K562 (cell line): ENCODE results near the gene LMTK2. TPM values are rescaled to one million over a fixed set of nuclear protein-coding genes. Genes with fewer than 3 reads are reported as not detected.
A peak's percentile ranks its signal among the peaks of the same experiment; 100 is the strongest.

ENCODE experiments used
- ATAC-seq: fragments of 200-7000 bp; cut with Tn5 transposase; 3 replicates; pipeline ENCODE4 v1.9.1; 2020; ENCODE audit warnings: moderate library complexity
- BruUV-seq: library from RNA; stranded (reverse); fragments of 400-500 nt; replicated peaks from 2 replicates; lab custom pipeline; 2021; lab: Mats Ljungman, UMichigan
- CTCF ChIA-PET: fragments of 300-600 bp; formaldehyde crosslinking; extraction: SDS; loops from one replicate; lab custom pipeline; 2021; ENCODE audit warnings: low intra/inter-chr PET ratio; lab: Yijun Ruan, JAX
- POLR2A ChIA-PET: fragments of 300-600, 350-650 bp; sonication (Branson Sonifier 250); formaldehyde crosslinking; extraction: SDS; loops from one replicate; lab custom pipeline; 2021; ENCODE audit warnings: antibody characterized with exemption, inconsistent platforms; lab: Yijun Ruan, JAX
- DNase-seq, 4 experiments: peaks; one replicate each; pipeline versions ENCODE4 v3.0.0 to v3.0.0-alpha.2; 2011 to 2018; ENCODE audit warnings: low spot score in 3 of 4, mixed read lengths in 3 of 4; ENCODE audit errors: extremely low read depth in 1 of 4
- FAIRE-seq: peaks from 2 replicates; lab custom pipeline; 2011; peaks lifted over from hg19 to GRCh38; lab: Jason Lieb, UNC
- H2AFZ ChIP-seq: 2 replicates; pipeline ENCODE4 v1.6.0; 2011; ENCODE audit warnings: low read depth, low read length, control low read depth, inconsistent platforms
- H3K27ac ChIP-seq: fragments of 200-600 bp; 3 replicates; pipeline ENCODE4 v1.8.0; 2011; ENCODE audit warnings: low read depth, mild to moderate bottlenecking, control low read depth, inconsistent platforms, low read length, moderate library complexity, mixed read lengths; ENCODE audit errors: extremely low read depth
- H3K27me3 ChIP-seq, 2 experiments: fragments of 300-600 bp in 1 of 2; 2 replicates in 1 of 2; 3 replicates in 1 of 2; pipeline versions ENCODE4 v1.6.0 to v1.8.0; 2011; ENCODE audit warnings: inconsistent platforms in 2 of 2, low read length in 2 of 2, mild to moderate bottlenecking in 1 of 2, mixed read lengths in 1 of 2, moderate library complexity in 1 of 2; ENCODE audit not compliant: control insufficient read depth in 2 of 2, insufficient read depth in 2 of 2
- H3K36me3 ChIP-seq: fragments of 300-600 bp; 3 replicates; pipeline ENCODE4 v1.8.0; 2011; ENCODE audit warnings: mild to moderate bottlenecking, low read length, inconsistent platforms; ENCODE audit not compliant: control insufficient read depth, insufficient read depth
- H3K4me1 ChIP-seq, 2 experiments: fragments of 200-600 bp in 1 of 2; replicated peaks in 1 of 2; 2 replicates in 1 of 2; 3 replicates in 1 of 2; pipeline versions ENCODE4 v1.5.1 to v1.8.0; 2011; ENCODE audit warnings: inconsistent platforms in 2 of 2, low read length in 2 of 2, mild to moderate bottlenecking in 1 of 2, mixed read lengths in 1 of 2, moderate library complexity in 1 of 2; ENCODE audit not compliant: control insufficient read depth in 2 of 2, insufficient read depth in 2 of 2
- H3K4me2 ChIP-seq: 2 replicates; pipeline ENCODE4 v1.6.1; 2011; ENCODE audit warnings: low read length, control low read depth, inconsistent platforms, mixed read lengths; ENCODE audit not compliant: insufficient read depth
- H3K4me3 ChIP-seq: fragments of 200-600 bp; sonication (generic), shearing (Covaris generic); 2 replicates; pipeline ENCODE4 v1.5.1; 2016; ENCODE audit warnings: control low read depth, inconsistent platforms
- H3K79me2 ChIP-seq: fragments of 200-600 bp; 3 replicates; pipeline ENCODE4 v1.8.0; 2011; ENCODE audit warnings: low read length, inconsistent platforms; ENCODE audit not compliant: control insufficient read depth, insufficient read depth
- H3K9ac ChIP-seq, 2 experiments: 2 replicates each; pipeline versions ENCODE4 v1.6.0 to v1.6.1; 2011; ENCODE audit warnings: low read depth in 2 of 2, low read length in 2 of 2, control low read depth in 1 of 2, inconsistent platforms in 1 of 2, mild to moderate bottlenecking in 1 of 2, mixed read lengths in 1 of 2; ENCODE audit not compliant: insufficient read depth in 1 of 2
- H3K9me1 ChIP-seq: one replicate; pipeline ENCODE4 v1.6.0; 2011; ENCODE audit warnings: inconsistent platforms, mild to moderate bottlenecking, low read length, moderate library complexity; ENCODE audit not compliant: control insufficient read depth, insufficient read depth
- H3K9me3 ChIP-seq: replicated peaks from 2 replicates; pipeline ENCODE4 v1.5.1; 2011; ENCODE audit warnings: low read depth, low read length, inconsistent platforms; ENCODE audit not compliant: control insufficient read depth, insufficient read depth
- H4K20me1 ChIP-seq: replicated peaks from 2 replicates; pipeline ENCODE4 v1.6.1; 2011; ENCODE audit warnings: low read length, inconsistent platforms, mixed read lengths; ENCODE audit not compliant: control insufficient read depth, insufficient read depth
- HLTF ChIP-seq: fragments of 450-650 bp; IDR thresholded peaks from 2 replicates; pipeline ENCODE4 v1.6.1; 2016
- IFI16 ChIP-seq: fragments of 250-450 bp; sonication (Bioruptor Pico); IDR thresholded peaks from 2 replicates; pipeline ENCODE4 v2.1.2; 2022; ENCODE audit warnings: mild to moderate bottlenecking, inconsistent platforms
- SOX6 ChIP-seq: fragments of 450-650 bp; IDR thresholded peaks from 2 replicates; pipeline ENCODE4 v1.6.1; 2014; ENCODE audit warnings: mild to moderate bottlenecking
- TFAM ChIP-seq: fragments of 250-450 bp; sonication (Bioruptor Pico); conservative IDR thresholded peaks from 2 replicates; pipeline ENCODE4 v1.5.0; 2021; ENCODE audit warnings: mild to moderate bottlenecking, moderate library complexity
- USF2 ChIP-seq: sonication (generic); formaldehyde crosslinking; IDR thresholded peaks from 2 replicates; pipeline ENCODE4 v1.5.0; 2020; ENCODE audit warnings: missing genetic modification reagents
- ZKSCAN1 ChIP-seq: fragments of 150-350 bp; IDR thresholded peaks from 2 replicates; pipeline ENCODE4 v1.6.1; 2016; ENCODE audit warnings: low read depth, low read length
- ZNF133 ChIP-seq: fragments of 250-450 bp; sonication (Bioruptor Pico); IDR thresholded peaks from 2 replicates; pipeline ENCODE4 v1.4.0; 2020; ENCODE audit warnings: mild to moderate bottlenecking
- ZNF24 ChIP-seq: fragments of 450-650 bp; IDR thresholded peaks from 2 replicates; pipeline ENCODE4 v1.6.1; 2016
- WGBS: fragments of 100-300 bp; shearing (Covaris generic); methylation state at CpG from one replicate; pipeline ENCODE4 v1.1.6; 2016; ENCODE audit warnings: low coverage, mixed read lengths; ENCODE audit not compliant: insufficient coverage; ENCODE audit errors: missing lambda C conversion rate; 5-methylcytosine and 5-hydroxymethylcytosine counted together
- in situ Hi-C: fragments of 300-500 bp; cut with MboI; formaldehyde crosslinking; loops from 4 replicates; pipeline ENCODE4 v1.15.0; 2018; ENCODE audit warnings: inconsistent platforms, mixed read lengths
- intact Hi-C: fragments of 100-400 bp; cut with micrococcal nuclease; formaldehyde crosslinking; loops from 2 replicates; pipeline ENCODE4 v1.14.2; 2022
- polyA plus RNA-seq, 8 experiments: library from polyadenylated mRNA; depleted of rRNA in 4 of 8; stranded (reverse) in 5 of 8; unstranded in 3 of 8; fragments of >200 nt; fragmentation: Nextera tagmentation in 2 of 8; fragmentation: Illumina TruSeq in 1 of 8; extraction: Ambion mirVana in 2 of 8; extraction: Trizol in 1 of 8; gene quantifications; 2 replicates each; pipeline versions ENCODE4 v1.2.1 to v1.2.3, GENCODE V29; 2011 to 2014; ENCODE audit warnings: inconsistent platforms in 1 of 8, missing spikeins in 1 of 8
- total RNA-seq, 7 experiments: library from RNA; depleted of rRNA in 6 of 7; stranded (reverse); fragments of >200 nt in 6 of 7; fragmentation: Illumina TruSeq in 2 of 7; extraction: Trizol in 2 of 7; gene quantifications; 2 replicates each; pipeline versions ENCODE4 v1.2.1 to v1.2.3, GENCODE V29; 2011 to 2021; ENCODE audit warnings: low replicate concordance in 1 of 7

The LMTK2 gene
- total and polyA plus RNA-seq, 9 of the 15 experiments (the other 6 are each of a cell fraction or from before 2014, with no cell fraction given): 0.78 to 16.4 (median 6.3) TPM

DNA sequence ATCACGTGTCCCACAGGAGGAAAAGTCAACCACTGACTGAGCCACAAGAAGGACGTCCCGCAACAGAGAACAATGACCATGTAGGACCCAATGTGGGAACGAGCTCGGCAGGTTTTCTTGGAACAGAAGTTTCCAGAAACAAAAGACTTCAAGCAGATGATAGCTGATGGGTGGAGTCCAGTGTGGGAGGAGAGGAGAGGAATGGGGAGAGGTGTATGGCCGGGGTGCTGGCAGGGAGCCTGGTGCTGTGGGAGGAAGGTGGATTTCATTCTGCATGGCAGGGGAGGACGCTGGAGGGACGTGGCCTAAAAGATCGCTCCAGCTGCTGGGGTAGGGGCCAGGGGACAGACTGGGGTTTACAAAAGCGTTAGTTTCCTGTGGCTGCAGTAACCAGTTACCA is 48.5 kb upstream of the LMTK2 start:
- Histone ChIP-seq H4K20me1 (0 out of 2 replicates have a peak, but pooled peaks cover 4% of the 10 kb centered on the region), H3K27ac (no peak overlapping the region), H3K27me3 (peaks cover 18 to 55% of the 10 kb centered on the region in 2 experiments; a peak in 4 of 5 replicates), H2AFZ (0 out of 2 replicates have a peak overlapping the region, but pooled peaks have one; percentile 18), H3K4me2 (no peak overlapping the region), H3K4me3 (no peak overlapping the region), H3K36me3 (no peaks in the 10 kb centered on the region), H3K9me3 (no peaks in the 10 kb centered on the region), H3K79me2 (no peaks in the 10 kb centered on the region), H3K4me1 (peaks cover 0 to 6% of the 10 kb centered on the region in 2 experiments; a peak in 1 of 5 replicates), H3K9me1 (no peaks in the 10 kb centered on the region), H3K9ac (0 out of 4 replicates have a peak overlapping the region, but pooled peaks of 1 of the 2 experiments have one; percentile 36)
- peak; percentile 29; the same call in 2 of the 3 replicates for ATAC-seq
- peak; percentile 27; the same call in 1 of the 2 replicates for TF ChIP-seq SOX6
- no peak for TF ChIP-seq ZNF133 (CRISPR knock-in tag)
- peak; percentile 40 for TF ChIP-seq USF2 (CRISPR knock-in tag)
- ChIA-PET POLR2A (interaction anchor here (0.9 to 1.1 kb wide), 2 partner anchors 19 to 28 kb away, joined by 3 to 4 read pairs; no protein-coding TSS in a partner anchor), CTCF (no interaction called here)
- peak in 1 of 4 experiments; percentile 21 for DNase-seq
- intact Hi-C loops: no loop called here
- under 1% methylated on average over 10 of the region's 10 CpGs for WGBS
- no peak for FAIRE-seq
- BruUV-seq: no TSS peak
- in situ Hi-C loops: no loop called here

- no peak overlapping the region for H3K9ac ChIP-seq
- H3K9me1 ChIP-seq: no peaks in the 10 kb centered on the region
- intact Hi-C loops: no loop called here
- no peak for FAIRE-seq
- no peak overlapping the region for H3K27ac ChIP-seq
- H3K4me2 ChIP-seq: no peak overlapping the region
- TF ChIP-seq ZNF24 (no peak), ZKSCAN1 (peak; percentile 57; the same call in 1 of the 2 replicates), IFI16 (no peak), HLTF (no peak), TFAM (CRISPR knock-in tag) (no peak)
- TF ChIP-seq, all 486 proteins: peak for 1
- ATAC-seq (no peak), DNase-seq (no peak)
- POLR2A ChIA-PET: interaction anchor here (0.8 to 1.0 kb wide), 2 partner anchors 10 to 22 kb away, joined by 3 read pairs; no protein-coding TSS in a partner anchor
- no peaks in the 10 kb centered on the region for H3K4me1 ChIP-seq
- 0% methylated on average over 1 of the region's 1 CpG for WGBS
- BruUV-seq: no TSS peak
- CTCF ChIA-PET: no interaction called here
- H4K20me1 ChIP-seq: no peaks in the 10 kb centered on the region
- H3K36me3 ChIP-seq: no peaks in the 10 kb centered on the region
- no peaks in the 10 kb centered on the region; the same call in 1 of the 2 replicates for H3K9me3 ChIP-seq
- in situ Hi-C loops: no loop called here
- H3K79me2 ChIP-seq: no peaks in the 10 kb centered on the region
- H2AFZ ChIP-seq: no peak overlapping the region
- H3K27me3 ChIP-seq: peaks cover 13 to 29% of the 10 kb centered on the region in 2 experiments; a peak in 3 of 5 replicates
- no peak overlapping the region for H3K4me3 ChIP-seq
These were observed 42.4 kb upstream of the LMTK2 start for GRCh38 chr7:98064233-98064632.
